ENCODE data around the gene PRELID2. TPM values are rescaled to one million over a fixed set of nuclear protein-coding genes. Genes with fewer than 3 reads are reported as not detected.
"Not testable (repeated sequence)": the region's sequence is repeated elsewhere in the genome, so short reads cannot be mapped to it uniquely, and the experiment has no call there.

The PRELID2 gene
- total RNA-seq, 4 donors from 2014 or later = 21.8 to 54.5 (median 34.4) TPM

DNA sequence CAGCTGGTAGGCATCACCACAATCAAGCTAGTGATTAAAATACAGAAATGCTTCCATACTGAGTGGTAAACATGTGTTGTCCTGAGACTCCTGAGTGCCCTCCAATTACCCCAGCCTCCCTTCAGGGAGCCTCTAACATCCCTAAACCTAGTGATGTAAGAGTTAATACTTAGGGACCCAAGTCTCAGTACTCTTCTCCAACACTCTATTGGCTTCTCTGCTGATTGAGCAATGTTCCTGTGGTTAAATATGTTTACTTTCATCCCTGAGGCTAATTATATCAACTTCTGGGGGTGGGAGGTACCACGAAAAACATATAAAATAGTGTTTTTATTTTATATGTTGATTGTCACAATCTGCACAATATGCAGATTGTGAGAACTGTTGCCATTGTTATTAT lies 32.7 kb upstream of the PRELID2 start:
- intact Hi-C loops (cut with DNase I; ENCODE audit: low total_unique reads) = no loop called here
- Histone ChIP-seq H3K4me3 (no peak overlapping the region), H3K27ac (no peak overlapping the region), H3K4me1 (no peaks in the 10 kb centered on the region), H3K9me3 (no peaks in the 10 kb centered on the region), H3K36me3 (no peaks in the 10 kb centered on the region), H3K27me3 (no peaks in the 10 kb centered on the region)
- TF ChIP-seq, protein P1, sequence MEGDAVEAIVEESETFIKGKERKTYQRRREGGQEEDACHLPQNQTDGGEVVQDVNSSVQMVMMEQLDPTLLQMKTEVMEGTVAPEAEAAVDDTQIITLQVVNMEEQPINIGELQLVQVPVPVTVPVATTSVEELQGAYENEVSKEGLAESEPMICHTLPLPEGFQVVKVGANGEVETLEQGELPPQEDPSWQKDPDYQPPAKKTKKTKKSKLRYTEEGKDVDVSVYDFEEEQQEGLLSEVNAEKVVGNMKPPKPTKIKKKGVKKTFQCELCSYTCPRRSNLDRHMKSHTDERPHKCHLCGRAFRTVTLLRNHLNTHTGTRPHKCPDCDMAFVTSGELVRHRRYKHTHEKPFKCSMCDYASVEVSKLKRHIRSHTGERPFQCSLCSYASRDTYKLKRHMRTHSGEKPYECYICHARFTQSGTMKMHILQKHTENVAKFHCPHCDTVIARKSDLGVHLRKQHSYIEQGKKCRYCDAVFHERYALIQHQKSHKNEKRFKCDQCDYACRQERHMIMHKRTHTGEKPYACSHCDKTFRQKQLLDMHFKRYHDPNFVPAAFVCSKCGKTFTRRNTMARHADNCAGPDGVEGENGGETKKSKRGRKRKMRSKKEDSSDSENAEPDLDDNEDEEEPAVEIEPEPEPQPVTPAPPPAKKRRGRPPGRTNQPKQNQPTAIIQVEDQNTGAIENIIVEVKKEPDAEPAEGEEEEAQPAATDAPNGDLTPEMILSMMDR (IDR thresholded peaks at IDR 0.05) = no peak
- TF ChIP-seq POLR2A (IDR thresholded peaks at IDR 0.05) = no peak
- no peak for DNase-seq

DNA sequence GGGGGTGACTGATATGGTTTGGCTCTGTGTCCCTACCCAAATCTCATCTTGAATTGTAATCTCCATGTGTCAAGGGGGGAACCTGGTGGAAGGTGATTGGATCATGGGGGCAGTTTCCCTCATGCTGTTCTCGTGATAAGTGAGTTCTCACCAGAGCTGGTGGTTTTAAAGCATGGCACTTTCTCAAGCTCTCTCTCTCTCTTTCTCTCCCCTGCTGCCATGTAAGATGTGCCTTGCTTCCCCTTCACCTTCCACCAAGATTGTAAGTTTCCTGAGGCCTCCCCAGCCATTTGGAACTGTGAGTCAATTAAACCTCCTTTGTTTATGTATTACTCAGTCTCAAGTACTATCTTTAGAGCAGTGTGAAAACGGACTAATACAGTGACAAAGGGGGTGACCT lies 29.3 kb upstream of the PRELID2 start:
- H3K4me3 ChIP-seq; H3K27ac ChIP-seq; H3K9me3 ChIP-seq; H3K36me3 ChIP-seq; H3K27me3 ChIP-seq; DNase-seq; H3K4me1 ChIP-seq; intact Hi-C loops (cut with DNase I; ENCODE audit: low total_unique reads): not testable (repeated sequence)

DNA sequence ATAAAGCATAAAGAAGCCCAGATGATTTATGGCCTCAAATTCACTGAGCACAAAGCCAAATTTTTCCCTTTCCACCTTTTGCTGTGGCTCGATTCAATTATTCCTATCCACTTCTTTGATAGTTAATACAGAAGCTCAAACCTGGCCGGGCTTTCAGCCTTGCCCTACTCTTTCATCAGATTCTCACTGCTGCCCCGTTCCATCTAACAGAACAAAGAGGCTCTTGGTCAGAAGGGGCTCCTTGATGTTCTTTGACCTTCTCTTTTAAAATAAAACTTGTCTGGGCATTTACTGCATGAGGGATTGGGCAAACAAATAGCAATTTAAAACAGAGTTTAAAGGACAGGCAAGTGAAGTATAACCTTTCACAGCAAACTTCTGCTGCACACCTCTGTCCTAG lies 27.9 kb upstream of the PRELID2 start:
- intact Hi-C loops (cut with DNase I; ENCODE audit: low total_unique reads) = no loop called here
- Histone ChIP-seq H3K36me3 (no peaks in the 10 kb centered on the region), H3K4me1 (no peaks in the 10 kb centered on the region), H3K27me3 (no peaks in the 10 kb centered on the region), H3K27ac (no peak overlapping the region), H3K4me3 (no peak overlapping the region), H3K9me3 (no peaks in the 10 kb centered on the region)
- DNase-seq = no peak
- no peak for TF ChIP-seq POLR2A (IDR thresholded peaks at IDR 0.05)
- TF ChIP-seq, protein P1 (IDR thresholded peaks at IDR 0.05) = no peak

DNA sequence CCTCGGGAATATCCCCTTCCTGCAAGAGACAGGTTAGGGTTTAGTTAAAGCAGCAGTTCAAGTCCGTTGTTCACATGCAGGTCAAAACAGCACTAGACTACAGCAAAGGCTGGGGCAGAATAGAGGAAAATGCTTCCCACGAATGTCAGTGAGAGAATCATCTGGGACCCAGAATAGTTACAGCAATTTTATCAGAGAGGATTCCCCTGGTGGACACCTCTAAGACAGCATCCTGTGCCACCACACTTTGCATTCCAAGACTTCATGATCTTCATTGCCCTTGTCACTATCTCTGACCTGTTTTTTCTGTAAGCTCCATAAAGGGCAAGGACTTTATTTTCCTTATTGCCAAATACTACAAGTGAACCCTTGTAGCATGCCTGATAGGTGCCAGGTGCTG lies 24.8 kb upstream of the PRELID2 start:
- H3K36me3 ChIP-seq = no peaks in the 10 kb centered on the region
- intact Hi-C loops (cut with DNase I; ENCODE audit: low total_unique reads) = no loop called here
- no peak overlapping the region for H3K27ac ChIP-seq
- no peaks in the 10 kb centered on the region for H3K9me3 ChIP-seq
- H3K4me1 ChIP-seq = no peaks in the 10 kb centered on the region
- H3K4me3 ChIP-seq = no peak overlapping the region
- H3K27me3 ChIP-seq = no peaks in the 10 kb centered on the region
- no peak for DNase-seq
- no peak for TF ChIP-seq POLR2A (IDR thresholded peaks at IDR 0.05)
- TF ChIP-seq, protein P1 (IDR thresholded peaks at IDR 0.05) = no peak

DNA sequence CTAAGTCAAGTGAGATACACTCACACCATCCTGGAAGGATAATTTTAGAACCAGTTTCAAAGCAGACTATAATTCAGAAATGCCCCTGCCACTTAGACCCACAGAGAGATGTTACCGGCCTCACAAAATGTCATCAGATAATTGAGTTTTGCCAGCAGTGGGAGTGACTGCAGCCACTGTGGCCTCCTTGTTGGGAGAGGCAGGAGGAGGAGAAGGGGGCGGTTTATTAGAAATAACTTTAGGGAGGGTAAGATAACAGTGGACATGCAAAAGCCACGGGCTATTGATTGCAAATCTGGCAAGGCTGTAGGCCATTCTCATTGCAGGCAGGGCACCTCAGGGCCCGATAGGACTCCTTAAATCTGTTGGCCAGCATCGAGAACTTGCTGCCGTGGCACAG lies 24.3 kb upstream of the PRELID2 start:
- Histone ChIP-seq H3K9me3 (no peaks in the 10 kb centered on the region), H3K27ac (no peak overlapping the region), H3K27me3 (no peaks in the 10 kb centered on the region), H3K36me3 (no peaks in the 10 kb centered on the region), H3K4me1 (no peaks in the 10 kb centered on the region), H3K4me3 (no peak overlapping the region)
- DNase-seq = no peak
- TF ChIP-seq, protein P1 (IDR thresholded peaks at IDR 0.05) = no peak
- TF ChIP-seq POLR2A (IDR thresholded peaks at IDR 0.05) = no peak
- intact Hi-C loops (cut with DNase I; ENCODE audit: low total_unique reads) = no loop called here

DNA sequence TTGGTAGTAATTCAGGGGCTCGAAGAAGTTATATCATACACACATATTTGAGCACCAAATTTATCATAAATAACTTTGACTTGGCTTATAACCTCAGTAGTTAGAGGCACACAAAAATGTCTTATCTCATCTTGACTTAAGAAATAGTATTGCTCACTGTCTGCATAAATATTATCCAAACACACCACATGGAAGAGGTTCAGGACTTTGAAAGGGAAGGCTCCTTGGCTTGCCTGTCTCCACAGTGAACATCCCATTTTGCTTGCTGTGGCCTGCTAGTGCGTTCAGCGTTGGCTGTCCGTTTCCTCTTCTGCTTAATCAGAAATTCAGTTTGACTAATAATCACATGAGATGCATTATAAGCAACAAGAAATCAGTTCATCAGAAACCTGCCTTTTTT lies 23.8 kb upstream of the PRELID2 start:
- no peaks in the 10 kb centered on the region for H3K36me3 ChIP-seq
- H3K27me3 ChIP-seq = no peaks in the 10 kb centered on the region
- H3K4me1 ChIP-seq = no peaks in the 10 kb centered on the region
- no peak overlapping the region for H3K4me3 ChIP-seq
- H3K27ac ChIP-seq = no peak overlapping the region
- DNase-seq = no peak
- H3K9me3 ChIP-seq = no peaks in the 10 kb centered on the region
- TF ChIP-seq POLR2A (IDR thresholded peaks at IDR 0.05) = no peak
- TF ChIP-seq, protein P1 (IDR thresholded peaks at IDR 0.05) = no peak
- intact Hi-C loops (cut with DNase I; ENCODE audit: low total_unique reads) = no loop called here

Data from uterus (tissue), 4 donors.